Fibroblast of the conjunctiva (primary cell): ENCODE data around the gene CLSTN3.
"Not testable (repeated sequence)": the region's sequence is repeated elsewhere in the genome, so short reads cannot be mapped to it uniquely, and the experiment has no call there.

Source experiments
- DNase-seq: peaks from one replicate; pipeline ENCODE4 v3.0.0-alpha.2; 2010; ENCODE audit warnings: low read depth

The CLSTN3 gene

GRCh38 chr12:7103837-7104584 lies 26.2 kb upstream of the CLSTN3 start:
- no peak for DNase-seq

GRCh38 chr12:7106082-7106481 lies 24.1 kb upstream of the CLSTN3 start:
- no peak for DNase-seq

- not testable (repeated sequence) for DNase-seq
Observed at GRCh38 chr12:7107181-7107580, 23.0 kb upstream of the CLSTN3 start.

GRCh38 chr12:7107636-7108002 lies 22.6 kb upstream of the CLSTN3 start:
- no peak for DNase-seq

GRCh38 chr12:7108003-7108795 lies 22.0 kb upstream of the CLSTN3 start:
- peak; percentile 55 for DNase-seq

GRCh38 chr12:7108796-7109571 lies 21.2 kb upstream of the CLSTN3 start, which contains the start of gene C1RL:
Gene C1RL (minus strand): TSS chr12:7109214. CDS start chr12:7109180, 34 bp downstream.
- DNase-seq: peak; percentile 91

GRCh38 chr12:7109572-7109920 lies 20.6 kb upstream of the CLSTN3 start:
- no peak for DNase-seq

- DNase-seq: no peak
Observed at GRCh38 chr12:7110661-7111060, 19.5 kb upstream of the CLSTN3 start.

- DNase-seq: no peak
Observed at GRCh38 chr12:7112041-7112440, 18.1 kb upstream of the CLSTN3 start.

- DNase-seq: peak; percentile 34
Observed at GRCh38 chr12:7113389-7113871, 16.7 kb upstream of the CLSTN3 start.

- DNase-seq: no peak
Observed at GRCh38 chr12:7114008-7114407, 16.2 kb upstream of the CLSTN3 start.

GRCh38 chr12:7114851-7115250 lies 15.3 kb upstream of the CLSTN3 start:
- DNase-seq: no peak

GRCh38 chr12:7116196-7116595 lies 14.0 kb upstream of the CLSTN3 start:
- DNase-seq: no peak

- no peak for DNase-seq
Observed at GRCh38 chr12:7116916-7117315, 13.3 kb upstream of the CLSTN3 start.

- no peak for DNase-seq
Observed at GRCh38 chr12:7117670-7118069, 12.5 kb upstream of the CLSTN3 start.

- DNase-seq: no peak
Observed at GRCh38 chr12:7118881-7119280, 11.3 kb upstream of the CLSTN3 start.

- no peak for DNase-seq
Observed at GRCh38 chr12:7120166-7120565, 10.0 kb upstream of the CLSTN3 start.

GRCh38 chr12:7121324-7121723 lies 8.8 kb upstream of the CLSTN3 start:
- no peak for DNase-seq

GRCh38 chr12:7122811-7123769 lies 7.1 kb upstream of the CLSTN3 start:
- no peak for DNase-seq

GRCh38 chr12:7123806-7124522 lies 6.2 kb upstream of the CLSTN3 start:
- DNase-seq: no peak
